ENCODE results near the gene NUMB. TPM values are rescaled to one million over a fixed set of nuclear protein-coding genes. Genes with fewer than 3 reads are reported as not detected.

The NUMB gene
- total and polyA plus RNA-seq, 2 of the 13 experiments (the other 11 are each of a cell fraction or from before 2014, with no cell fraction given), result 20.3 to 71.1 TPM

GRCh38 chr14:73461478-73462047 lies 3.2 kb upstream of the NUMB start (continued):
- no peak for TF ChIP-seq ZBTB26 (CRISPR knock-in tag; IDR thresholded peaks at IDR 0.05; ENCODE audit: borderline replicate concordance)
- TF ChIP-seq ZNF180 (CRISPR knock-in tag; IDR thresholded peaks at IDR 0.05; ENCODE audit: borderline replicate concordance, low read depth), result no peak
- TF ChIP-seq ZNF251 (CRISPR knock-in tag; IDR thresholded peaks at IDR 0.05), result no peak
- TF ChIP-seq ZNF281 (CRISPR knock-in tag; IDR thresholded peaks at IDR 0.05; ENCODE audit: borderline replicate concordance), result no peak
- TF ChIP-seq ZNF577 (CRISPR knock-in tag; IDR thresholded peaks at IDR 0.05; ENCODE audit: borderline replicate concordance, low read depth), result no peak

GRCh38 chr14:73460691-73461127 lies 2.4 kb upstream of the NUMB start:
- DNase-seq (ENCODE audit: low spot score), result no peak
- Histone ChIP-seq H3K4me3 (replicated peaks in 1 of 3; ENCODE audit: insufficient read depth in 1 of 3, low read depth in 2 of 3, low read length in 3 of 3) (no peak overlapping the region), H3K4me1 (ENCODE audit: insufficient read depth, low read length) (peaks cover 67% of the 10 kb centered on the region), H3K27me3 (ENCODE audit: control insufficient read depth in 1 of 2, insufficient read depth in 2 of 2, low read length in 2 of 2) (no peaks in the 10 kb centered on the region; a peak in 1 of 5 replicates), H3K36me3 (replicated peaks in 1 of 2; ENCODE audit: control insufficient read depth in 1 of 2, insufficient read depth in 2 of 2, low read length in 2 of 2) (no peaks in the 10 kb centered on the region; a peak in 1 of 5 replicates), H3K27ac (ENCODE audit: extremely low read length, insufficient read depth, low read length) (peak overlapping the region; percentile 94), H4K20me1 (ENCODE audit: insufficient read depth, low read length) (peaks cover 3% of the 10 kb centered on the region; the same call in 1 of the 2 replicates), H2AFZ (ENCODE audit: low read length) (no peak overlapping the region), H3K4me2 (ENCODE audit: low read depth, low read length) (no peak overlapping the region), H3K9ac (ENCODE audit: insufficient read depth, low read depth, low read length) (no peak overlapping the region), H3K9me3 (ENCODE audit: low read length) (no peaks in the 10 kb centered on the region), H3K79me2 (ENCODE audit: insufficient read depth, low read length) (peaks cover 37% of the 10 kb centered on the region)
- intact Hi-C loops (cut with micrococcal nuclease; ENCODE audit: unreplicated experiment), result no loop called here
- ChIA-PET CTCF (ENCODE audit: low intra/inter-chr PET ratio, low total read pairs) (no interaction called here), POLR2A (interaction anchor here (0.6 to 1.3 kb wide), 2 partner anchors 13 to 44 kb away, joined by 3 read pairs; no protein-coding TSS in a partner anchor)
- BruUV-seq (replicated peaks), result no TSS peak
- TF ChIP-seq KLF11 (CRISPR knock-in tag; IDR thresholded peaks at IDR 0.05), result no peak
- no peak for TF ChIP-seq GFI1 (CRISPR knock-in tag; IDR thresholded peaks at IDR 0.05; ENCODE audit: borderline replicate concordance)
- no peak for TF ChIP-seq E2F1 (CRISPR knock-in tag; IDR thresholded peaks at IDR 0.05)
- no peak for TF ChIP-seq ZNF234 (CRISPR knock-in tag; conservative IDR thresholded peaks at IDR 0.05)
- TF ChIP-seq FOXP1 (IDR thresholded peaks at IDR 0.05), result no peak
- TF ChIP-seq FOXP1 (CRISPR knock-in tag; IDR thresholded peaks at IDR 0.05), result no peak
- TF ChIP-seq KLF16 (CRISPR knock-in tag; IDR thresholded peaks at IDR 0.05), result no peak
- TF ChIP-seq NFYB (CRISPR knock-in tag; IDR thresholded peaks at IDR 0.05), result no peak
- TF ChIP-seq ZNF816 (CRISPR knock-in tag; IDR thresholded peaks at IDR 0.05; ENCODE audit: borderline replicate concordance), result no peak
- TF ChIP-seq ATAD3A (CRISPR knock-in tag; IDR thresholded peaks at IDR 0.05), result no peak
- no peak for TF ChIP-seq ZNF513 (CRISPR knock-in tag; conservative IDR thresholded peaks at IDR 0.05)
- TF ChIP-seq MEIS2 (CRISPR knock-in tag; IDR thresholded peaks at IDR 0.05), result no peak
- FAIRE-seq, result no peak
- 92% methylated on average over 2 of the region's 2 CpGs for WGBS (ENCODE audit: low lambda C conversion rate)
- in situ Hi-C loops (cut with HindIII; ENCODE audit: extremely low pct_ligation_motif_present, low pct_unique_long_range_greater_than_20kb), result loop anchor here (10.0 to 25.0 kb wide), 2 partner anchors 296 to 423 kb away; partner anchors contain the start of gene ZFYVE1
- no peak for ATAC-seq
